Non-pigmented ciliary epithelial cell (primary cell): ENCODE results near the gene LRMDA.

Experiments used
- DNase-seq: peaks from one replicate; pipeline ENCODE4 v3.0.0-alpha.2; 2010; ENCODE audit warnings: low read depth

LRMDA gene

DNA sequence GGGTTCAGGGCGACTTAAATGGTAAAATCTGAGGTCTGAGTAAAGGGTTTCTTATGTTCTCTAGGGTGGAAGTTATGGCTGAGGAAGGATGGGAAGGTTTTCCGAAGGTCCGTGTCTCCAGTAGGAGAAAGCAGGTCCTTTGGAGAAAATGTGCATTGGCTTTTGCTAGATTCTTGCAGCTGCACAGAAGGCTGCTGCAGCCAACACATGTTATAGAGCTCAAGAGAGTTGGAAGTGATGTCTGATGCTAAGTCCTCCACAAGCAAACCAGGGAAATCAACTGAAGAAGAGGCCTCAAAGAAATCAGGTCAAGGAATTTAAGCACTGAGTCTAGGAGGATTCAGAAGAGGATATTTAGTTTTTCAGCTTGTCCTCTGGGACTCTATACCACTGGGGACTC, 404.6 kb downstream of the LRMDA start:
- no peak for DNase-seq

DNA sequence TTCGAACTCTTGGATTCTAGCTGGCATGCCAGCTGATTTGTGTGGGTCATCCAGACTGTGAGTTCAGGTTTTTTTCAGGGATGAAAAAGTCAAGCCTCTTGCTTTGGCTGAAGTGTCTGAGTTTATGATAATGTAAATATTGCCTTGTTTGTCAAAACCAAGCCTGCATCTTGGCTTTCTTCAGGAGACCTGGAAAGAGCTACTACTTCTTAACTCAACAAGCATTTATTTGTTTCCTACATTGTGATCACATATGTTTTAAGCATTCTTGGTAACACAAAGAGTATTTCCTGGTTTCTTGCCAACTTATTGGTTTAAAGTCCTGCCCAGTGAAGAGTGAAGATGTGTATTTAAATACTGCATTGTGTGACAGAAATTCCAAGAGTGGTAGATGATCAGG, 407.1 kb downstream of the LRMDA start:
- no peak for DNase-seq

- no peak for DNase-seq
Observed at GRCh38 chr10:75839020-75839419, 407.6 kb downstream of the LRMDA start.

- DNase-seq: no peak
Observed at GRCh38 chr10:75841266-75841665, 409.8 kb downstream of the LRMDA start.

DNA sequence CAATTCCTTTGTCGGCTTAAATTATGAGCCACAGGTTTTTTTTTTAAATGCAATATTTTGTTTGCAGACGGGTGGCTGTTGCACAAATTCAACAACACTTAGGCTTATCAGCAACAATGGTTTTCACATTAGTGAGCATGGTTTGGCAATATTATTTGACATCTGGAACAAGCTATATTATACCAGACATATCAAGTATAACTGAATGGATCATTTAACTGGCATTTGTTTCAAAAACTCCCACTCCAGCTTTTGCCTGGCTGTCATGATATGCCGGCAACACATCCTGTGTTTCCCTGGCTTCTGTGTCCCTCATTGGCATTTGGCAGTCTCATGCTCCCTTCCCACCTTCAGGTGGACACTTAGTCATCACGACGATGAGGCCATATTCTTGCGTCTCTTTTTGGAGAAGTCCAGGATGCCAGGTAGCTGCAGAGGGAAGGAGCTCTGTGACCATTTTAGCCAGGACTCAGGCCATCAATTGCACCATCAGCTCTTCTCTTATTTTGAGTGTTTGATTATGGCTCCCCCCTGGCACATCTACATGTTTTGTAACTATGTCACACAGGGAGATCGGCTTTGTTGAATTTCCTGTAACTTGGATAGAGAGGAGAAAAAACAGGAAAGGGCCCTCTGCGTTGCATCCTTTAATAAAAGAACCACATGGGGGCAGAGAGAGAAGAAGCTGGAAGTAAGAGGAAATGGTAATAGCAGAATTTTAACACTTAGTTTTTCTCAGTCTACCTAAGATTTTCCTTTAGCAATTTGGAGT, 413.9 kb downstream of the LRMDA start:
- DNase-seq: no peak

- DNase-seq: no peak
Observed at GRCh38 chr10:75847477-75847876, 416.1 kb downstream of the LRMDA start.

GRCh38 chr10:75851580-75852345, 420.3 kb downstream of the LRMDA start:
- no peak for DNase-seq

- DNase-seq: no peak
Observed at GRCh38 chr10:75852851-75853484, 421.5 kb downstream of the LRMDA start.

- DNase-seq: no peak
Observed at GRCh38 chr10:75857269-75857846, 425.9 kb downstream of the LRMDA start.

DNA sequence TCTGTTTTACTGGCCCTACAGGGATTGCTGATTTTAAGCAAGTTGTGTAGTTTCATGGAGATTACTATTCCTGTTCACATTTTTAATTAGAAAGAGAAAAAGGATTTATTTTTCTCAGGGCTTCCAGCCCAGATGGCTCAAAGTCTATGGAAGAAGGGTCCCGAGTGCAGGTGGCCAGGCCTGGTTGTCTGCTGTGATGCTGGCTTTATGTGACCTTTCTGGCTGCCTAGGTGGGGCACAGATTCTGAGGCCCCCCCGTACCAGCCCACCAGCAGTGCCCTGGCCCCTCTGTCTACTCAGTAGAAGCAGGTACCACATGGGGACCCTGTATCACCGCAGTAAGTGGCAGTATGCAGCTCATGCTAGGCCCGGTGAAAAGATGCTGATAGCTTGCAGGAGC, 426.5 kb downstream of the LRMDA start:
- DNase-seq: no peak

GRCh38 chr10:75858339-75858738, 426.9 kb downstream of the LRMDA start:
- no peak for DNase-seq

DNA sequence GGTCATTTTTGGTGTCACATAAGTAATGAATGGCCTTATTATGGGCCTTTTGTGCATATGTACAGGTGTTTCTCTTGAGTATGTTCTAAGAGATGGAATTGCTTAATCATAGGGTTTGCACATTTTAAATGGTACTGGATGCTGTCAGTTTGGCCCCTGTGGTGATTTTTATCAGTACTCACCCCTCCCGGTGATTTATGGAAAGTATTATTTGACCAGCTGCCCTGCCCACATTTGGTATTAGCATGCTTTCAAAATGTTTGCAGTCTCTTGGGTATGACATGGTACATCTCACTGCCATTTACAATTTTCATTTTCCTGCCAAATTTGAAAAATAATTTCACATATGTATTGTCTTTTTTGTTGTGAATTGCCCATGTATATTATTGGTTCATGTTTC, 427.7 kb downstream of the LRMDA start:
- no peak for DNase-seq

GRCh38 chr10:75860009-75860408, 428.6 kb downstream of the LRMDA start:
- DNase-seq: no peak

GRCh38 chr10:75861582-75861981, 430.2 kb downstream of the LRMDA start:
- DNase-seq: no peak

- no peak for DNase-seq
Observed at GRCh38 chr10:75862935-75863334, 431.5 kb downstream of the LRMDA start.

- DNase-seq: no peak
Observed at GRCh38 chr10:75864717-75865116, 433.3 kb downstream of the LRMDA start.

DNA sequence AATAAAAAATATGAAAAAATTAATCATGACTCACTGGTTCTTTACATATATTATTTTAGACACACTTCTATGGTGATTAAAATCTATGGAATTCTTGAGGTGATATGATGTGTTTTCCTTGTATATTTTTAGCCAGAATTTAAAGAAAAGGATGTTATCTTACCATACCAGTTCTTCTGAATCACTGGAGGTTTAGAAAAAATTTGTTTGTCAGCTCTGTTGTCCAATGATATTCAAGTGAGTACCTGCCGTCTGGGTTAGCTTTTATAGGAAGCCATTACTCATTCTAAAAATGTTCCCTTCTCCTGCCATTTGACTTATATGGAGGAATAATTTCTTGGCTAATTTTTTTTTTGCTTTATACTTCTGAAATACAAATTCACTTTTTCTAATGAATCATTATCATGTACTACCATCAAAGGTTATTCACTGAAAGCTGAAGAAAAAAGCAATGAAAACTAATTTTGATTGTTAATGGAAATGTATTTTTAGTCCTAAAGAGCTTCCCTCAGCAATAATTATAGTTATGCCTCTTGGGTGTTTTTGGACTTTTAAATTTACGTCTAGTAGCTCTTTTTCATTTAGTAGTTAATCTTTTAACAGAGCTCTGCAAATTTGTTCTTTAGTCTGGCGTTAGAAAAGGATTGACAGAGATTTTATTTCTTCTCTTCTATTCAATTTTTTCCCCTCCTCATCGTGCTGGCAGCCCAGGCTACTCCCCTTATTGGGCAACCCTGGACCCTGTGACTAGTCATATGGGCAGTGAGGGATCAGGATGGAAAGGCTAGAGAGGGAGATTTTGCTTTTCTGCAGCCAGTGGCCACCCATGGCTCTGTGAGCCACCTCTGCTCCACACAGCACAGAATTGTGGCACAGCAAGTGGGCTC, 434.2 kb downstream of the LRMDA start:
- no peak for DNase-seq

DNA sequence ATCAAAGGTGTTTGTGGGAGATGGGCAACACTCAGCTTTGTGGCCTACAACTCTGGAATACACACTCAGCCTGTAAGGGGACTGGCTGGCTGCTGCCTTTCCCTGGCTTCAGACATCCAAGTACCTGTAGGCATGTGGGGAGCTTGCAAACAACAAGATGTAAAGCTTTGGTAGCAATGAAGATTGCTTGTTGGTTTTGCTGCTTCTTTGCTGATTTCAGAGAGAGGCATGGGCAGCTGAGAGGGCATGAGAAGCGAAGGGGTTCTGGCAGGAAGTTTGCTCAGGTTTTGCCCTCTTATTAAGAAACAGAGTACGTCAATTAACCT, 434.8 kb downstream of the LRMDA start:
- DNase-seq: no peak

- no peak for DNase-seq
Observed at GRCh38 chr10:75866731-75867130, 435.3 kb downstream of the LRMDA start.

- no peak for DNase-seq
Observed at GRCh38 chr10:75868574-75868973, 437.1 kb downstream of the LRMDA start.

DNA sequence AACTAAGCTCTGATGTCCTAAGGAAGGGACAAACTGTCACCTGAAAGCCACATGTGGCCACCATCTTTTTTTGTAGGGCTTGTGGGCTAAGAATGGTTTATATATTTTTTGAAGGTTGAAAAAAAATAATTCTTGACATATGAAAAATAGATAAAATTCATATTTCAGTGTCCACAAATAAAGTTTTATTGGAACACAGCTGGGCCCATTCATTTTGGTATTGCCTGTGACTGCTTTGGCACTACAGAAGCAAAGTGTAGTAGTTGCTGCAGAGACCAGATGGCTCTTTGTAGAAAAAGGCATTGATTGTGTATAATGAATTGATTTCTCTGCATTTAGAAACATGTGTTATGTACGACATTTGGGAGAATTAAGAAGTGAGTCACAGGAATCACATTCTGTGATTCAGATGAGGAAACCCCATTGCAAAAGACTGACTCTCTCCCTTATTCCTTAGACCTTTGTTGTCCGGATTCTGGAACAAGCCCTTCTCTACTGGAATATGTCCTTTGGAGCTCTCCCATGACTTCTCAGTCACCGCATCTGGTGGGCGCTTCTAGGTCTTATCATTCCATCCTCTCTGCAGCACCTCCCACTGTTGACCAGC, 438.7 kb downstream of the LRMDA start:
- DNase-seq: no peak
